ENCODE results near the gene WNT11.

Gene WNT11

GRCh38 chr11:76232026-76232665, 25.8 kb upstream of the WNT11 start:
- ChIA-PET POLR2A (no interaction called here), CTCF (interaction anchor here (2.5 kb wide), 1 partner anchor 24 kb away, joined by 11 read pairs; no protein-coding TSS in a partner anchor)
- no peak for DNase-seq (ENCODE audit: extremely low spot score)
- TF ChIP-seq TARDBP (IDR thresholded peaks at IDR 0.05) (no peak), SUZ12 (IDR thresholded peaks at IDR 0.05) (no peak), ELF4 (IDR thresholded peaks at IDR 0.05) (no peak), FOXA1 (IDR thresholded peaks at IDR 0.05) (no peak), BHLHE40 (IDR thresholded peaks at IDR 0.05; ENCODE audit: borderline replicate concordance) (no peak)

GRCh38 chr11:76231121-76231738, 24.9 kb upstream of the WNT11 start:
- no peak for TF ChIP-seq L3MBTL2 (conservative IDR thresholded peaks at IDR 0.05)
- TF ChIP-seq PKNOX1 (IDR thresholded peaks at IDR 0.05): no peak
- no peak for TF ChIP-seq SP1 (IDR thresholded peaks at IDR 0.05)
- TF ChIP-seq SUZ12 (IDR thresholded peaks at IDR 0.05): no peak
- no peak for TF ChIP-seq BHLHE40 (IDR thresholded peaks at IDR 0.05; ENCODE audit: borderline replicate concordance)
- no peak for TF ChIP-seq ZNF384 (IDR thresholded peaks at IDR 0.05)
- no peak for TF ChIP-seq FOXK2 (IDR thresholded peaks at IDR 0.05)
- TF ChIP-seq FOXM1 (IDR thresholded peaks at IDR 0.05; ENCODE audit: borderline replicate concordance): no peak
- no peak for TF ChIP-seq CTBP1 (IDR thresholded peaks at IDR 0.05; ENCODE audit: borderline replicate concordance)
- no peak for TF ChIP-seq FOXA1 (IDR thresholded peaks at IDR 0.05)
- no peak for TF ChIP-seq TARDBP (IDR thresholded peaks at IDR 0.05)
- TF ChIP-seq ELF4 (IDR thresholded peaks at IDR 0.05): no peak
- no peak for TF ChIP-seq LEF1 (IDR thresholded peaks at IDR 0.05; ENCODE audit: borderline replicate concordance)
- TF ChIP-seq NFRKB (IDR thresholded peaks at IDR 0.05): no peak
- no peak for TF ChIP-seq HDGF (IDR thresholded peaks at IDR 0.05; ENCODE audit: borderline replicate concordance)
- TF ChIP-seq ARNT (IDR thresholded peaks at IDR 0.05): no peak
- DNase-seq (ENCODE audit: extremely low spot score): no peak
- CTCF ChIA-PET: interaction anchor here (0.5 to 2.5 kb wide), 3 partner anchors 17 to 79 kb away, joined by 3 to 11 read pairs (median 4); no protein-coding TSS in a partner anchor
- POLR2A ChIA-PET: interaction anchor here (1.1 kb wide), 1 partner anchor 22 kb away, joined by 3 read pairs; no protein-coding TSS in a partner anchor

GRCh38 chr11:76230392-76230791, 24.1 kb upstream of the WNT11 start:
- TF ChIP-seq SP1 (IDR thresholded peaks at IDR 0.05) (no peak), L3MBTL2 (conservative IDR thresholded peaks at IDR 0.05) (no peak), BHLHE40 (IDR thresholded peaks at IDR 0.05; ENCODE audit: borderline replicate concordance) (no peak), PKNOX1 (IDR thresholded peaks at IDR 0.05) (no peak), SUZ12 (IDR thresholded peaks at IDR 0.05) (no peak), ARNT (IDR thresholded peaks at IDR 0.05) (no peak), ELF4 (IDR thresholded peaks at IDR 0.05) (no peak), FOXK2 (IDR thresholded peaks at IDR 0.05) (no peak), LEF1 (IDR thresholded peaks at IDR 0.05; ENCODE audit: borderline replicate concordance) (no peak), NFRKB (IDR thresholded peaks at IDR 0.05) (no peak), FOXA1 (IDR thresholded peaks at IDR 0.05) (no peak), TARDBP (IDR thresholded peaks at IDR 0.05) (no peak), ZNF384 (IDR thresholded peaks at IDR 0.05) (no peak), CTBP1 (IDR thresholded peaks at IDR 0.05; ENCODE audit: borderline replicate concordance) (no peak), FOXM1 (IDR thresholded peaks at IDR 0.05; ENCODE audit: borderline replicate concordance) (no peak), HDGF (IDR thresholded peaks at IDR 0.05; ENCODE audit: borderline replicate concordance) (no peak)
- ChIA-PET CTCF (interaction anchor here (0.5 to 2.5 kb wide), 3 partner anchors 17 to 78 kb away, joined by 3 to 11 read pairs (median 4); no protein-coding TSS in a partner anchor), POLR2A (interaction anchor here (1.1 kb wide), 1 partner anchor 21 kb away, joined by 3 read pairs; no protein-coding TSS in a partner anchor)
- DNase-seq (ENCODE audit: extremely low spot score): no peak

GRCh38 chr11:76229690-76230240, 23.5 kb upstream of the WNT11 start:
- TF ChIP-seq LEF1 (IDR thresholded peaks at IDR 0.05; ENCODE audit: borderline replicate concordance) (no peak), ELF4 (IDR thresholded peaks at IDR 0.05) (no peak), HDGF (IDR thresholded peaks at IDR 0.05; ENCODE audit: borderline replicate concordance) (no peak), ZNF384 (IDR thresholded peaks at IDR 0.05) (no peak), ARNT (IDR thresholded peaks at IDR 0.05) (no peak), BHLHE40 (IDR thresholded peaks at IDR 0.05; ENCODE audit: borderline replicate concordance) (no peak), SP1 (IDR thresholded peaks at IDR 0.05) (no peak), PKNOX1 (IDR thresholded peaks at IDR 0.05) (no peak), FOXA1 (IDR thresholded peaks at IDR 0.05) (no peak), FOXK2 (IDR thresholded peaks at IDR 0.05) (no peak), CTBP1 (IDR thresholded peaks at IDR 0.05; ENCODE audit: borderline replicate concordance) (no peak), NFRKB (IDR thresholded peaks at IDR 0.05) (no peak), SUZ12 (IDR thresholded peaks at IDR 0.05) (no peak), TARDBP (IDR thresholded peaks at IDR 0.05) (no peak), FOXM1 (IDR thresholded peaks at IDR 0.05; ENCODE audit: borderline replicate concordance) (no peak), L3MBTL2 (conservative IDR thresholded peaks at IDR 0.05) (no peak)
- CTCF ChIA-PET: interaction anchor here (2.5 kb wide), 1 partner anchor 22 kb away, joined by 11 read pairs; no protein-coding TSS in a partner anchor
- POLR2A ChIA-PET: no interaction called here

GRCh38 chr11:76228875-76229149, 22.5 kb upstream of the WNT11 start:
- ChIA-PET CTCF (no interaction called here), POLR2A (no interaction called here)
- TF ChIP-seq PKNOX1 (IDR thresholded peaks at IDR 0.05): no peak
- no peak for TF ChIP-seq TARDBP (IDR thresholded peaks at IDR 0.05)
- TF ChIP-seq SP1 (IDR thresholded peaks at IDR 0.05): no peak
- TF ChIP-seq L3MBTL2 (conservative IDR thresholded peaks at IDR 0.05): no peak
- TF ChIP-seq FOXM1 (IDR thresholded peaks at IDR 0.05; ENCODE audit: borderline replicate concordance): no peak
- TF ChIP-seq HDGF (IDR thresholded peaks at IDR 0.05; ENCODE audit: borderline replicate concordance): no peak
- TF ChIP-seq ELF4 (IDR thresholded peaks at IDR 0.05): no peak
- TF ChIP-seq SUZ12 (IDR thresholded peaks at IDR 0.05): no peak
- no peak for TF ChIP-seq LEF1 (IDR thresholded peaks at IDR 0.05; ENCODE audit: borderline replicate concordance)
- TF ChIP-seq FOXK2 (IDR thresholded peaks at IDR 0.05): no peak
- TF ChIP-seq ZNF384 (IDR thresholded peaks at IDR 0.05): no peak
- TF ChIP-seq CTBP1 (IDR thresholded peaks at IDR 0.05; ENCODE audit: borderline replicate concordance): no peak
- no peak for TF ChIP-seq NFRKB (IDR thresholded peaks at IDR 0.05)
- TF ChIP-seq ARNT (IDR thresholded peaks at IDR 0.05): no peak
- DNase-seq (ENCODE audit: extremely low spot score): no peak

More at GRCh38 chr11:76229690-76230240, 23.5 kb upstream of the WNT11 start:
- no peak for DNase-seq (ENCODE audit: extremely low spot score)

All from HEK293T (cell line).